Prostate gland (tissue), 2 donors: ENCODE measurements around the gene NDOR1.

ENCODE experiments used
- CTCF ChIP-seq, 4 experiments: fragments of 200-600 bp in 2 of 4; fragments of 450-650 bp in 2 of 4; sonication (generic) in 2 of 4; IDR thresholded peaks; 1 replicate in 3 of 4; 2 replicates in 1 of 4; pipeline ENCODE4 v1.5.1; 2016 to 2019; ENCODE audit warnings: antibody characterized with exemption in 4 of 4, mild to moderate bottlenecking in 2 of 4, moderate library complexity in 2 of 4
- POLR2A ChIP-seq: fragments of 450-650 bp; IDR thresholded peaks from one replicate; pipeline ENCODE4 v1.6.1; 2016; ENCODE audit warnings: antibody characterized with exemption, mild to moderate bottlenecking
- POLR2AphosphoS5 ChIP-seq: sonication (generic); formaldehyde crosslinking; IDR thresholded peaks from one replicate; pipeline ENCODE4 v1.6.1; 2017; ENCODE audit warnings: antibody characterized with exemption

DNA sequence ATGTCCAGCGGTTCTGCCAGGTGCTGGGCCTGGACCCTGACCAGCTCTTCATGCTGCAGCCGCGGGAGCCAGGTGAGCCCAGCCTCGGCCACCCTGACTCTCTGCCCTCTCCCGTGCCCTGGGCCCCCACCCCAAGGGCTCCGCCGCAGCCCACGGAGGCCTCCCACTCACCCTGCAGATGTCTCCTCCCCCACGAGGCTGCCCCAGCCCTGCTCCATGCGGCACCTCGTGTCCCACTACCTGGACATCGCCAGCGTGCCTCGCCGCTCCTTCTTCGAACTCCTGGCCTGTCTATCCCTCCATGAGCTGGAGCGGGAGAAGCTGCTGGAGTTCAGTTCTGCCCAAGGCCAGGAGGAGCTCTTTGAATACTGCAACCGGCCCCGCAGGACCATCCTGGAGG, 9.1 kb downstream of the NDOR1 start:
- TF ChIP-seq POLR2AphosphoS5 (no peak), POLR2A (no peak), CTCF (IDR thresholded peaks at IDR 0.05) (no peak)
